ENCODE measurements around the gene ADARB1.

Gene ADARB1

DNA sequence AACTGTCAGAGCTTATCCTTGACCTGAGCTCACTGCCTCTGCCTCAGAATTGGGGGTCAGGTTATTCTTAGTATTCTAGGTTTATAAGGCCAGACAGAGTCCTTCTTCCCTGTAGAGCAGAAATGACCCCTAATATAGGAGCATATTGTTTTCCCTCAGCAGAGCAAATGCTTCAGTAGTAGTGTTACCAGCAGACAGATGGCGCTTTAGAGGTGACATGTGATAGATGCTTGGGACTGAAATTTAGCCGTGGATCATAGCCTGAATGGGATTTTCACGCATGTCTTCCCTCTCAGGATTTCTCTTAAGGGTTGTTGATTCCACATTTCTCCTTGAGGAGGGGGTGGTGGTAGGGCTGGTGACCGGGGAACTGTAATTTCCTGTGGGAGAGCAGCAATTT, 24.5 kb downstream of the ADARB1 start:
- no peak for DNase-seq

GRCh38 chr21:45099571-45099970, 25.2 kb downstream of the ADARB1 start:
- no peak for DNase-seq

DNA sequence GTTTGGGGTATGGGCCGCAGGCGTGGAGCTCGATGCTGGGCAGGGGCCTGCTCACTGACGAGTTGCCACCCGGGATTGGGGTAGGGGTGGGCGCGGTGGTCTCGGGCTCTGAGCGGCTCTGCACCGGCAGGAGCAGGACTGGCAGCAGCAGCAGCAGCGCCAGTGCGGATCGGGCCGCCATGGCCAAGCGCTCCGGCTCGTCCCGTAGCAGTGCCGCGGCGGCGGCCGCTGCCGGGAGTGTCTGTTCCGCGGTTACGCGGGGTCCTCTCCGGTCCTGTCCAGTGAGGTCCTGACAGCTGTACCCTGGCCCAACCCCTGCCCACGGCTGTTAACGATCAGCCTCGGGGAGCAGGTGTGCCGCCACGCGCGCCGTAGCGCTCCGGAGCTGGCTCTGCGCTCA, 26.5 kb downstream of the ADARB1 start:
- no peak for DNase-seq

DNA sequence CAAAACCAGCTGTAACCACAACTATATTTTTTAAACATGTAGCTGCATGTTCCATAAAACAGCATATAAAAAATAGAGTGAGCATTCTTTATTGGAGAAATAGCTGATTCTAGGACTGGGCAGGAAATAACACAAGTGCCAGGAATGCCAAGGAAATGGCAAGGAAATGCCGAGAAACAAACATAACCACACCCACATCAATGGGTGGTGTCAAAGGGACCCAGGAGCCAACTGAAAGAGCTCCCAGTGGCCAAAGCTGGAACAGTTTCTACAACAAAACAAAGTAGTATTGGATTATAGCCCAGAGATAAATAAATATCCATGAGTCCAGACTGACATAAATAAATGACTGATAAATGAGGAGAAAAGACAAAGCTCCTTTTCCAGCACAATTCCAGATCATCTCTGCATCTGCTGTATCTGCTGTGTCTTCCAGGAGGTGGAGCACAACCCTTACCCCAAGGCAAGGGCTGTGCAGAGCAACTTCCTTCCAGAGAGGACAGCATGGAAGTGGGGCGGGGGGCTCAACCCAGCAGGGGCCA, 28.1 kb downstream of the ADARB1 start:
- no peak for DNase-seq

DNA sequence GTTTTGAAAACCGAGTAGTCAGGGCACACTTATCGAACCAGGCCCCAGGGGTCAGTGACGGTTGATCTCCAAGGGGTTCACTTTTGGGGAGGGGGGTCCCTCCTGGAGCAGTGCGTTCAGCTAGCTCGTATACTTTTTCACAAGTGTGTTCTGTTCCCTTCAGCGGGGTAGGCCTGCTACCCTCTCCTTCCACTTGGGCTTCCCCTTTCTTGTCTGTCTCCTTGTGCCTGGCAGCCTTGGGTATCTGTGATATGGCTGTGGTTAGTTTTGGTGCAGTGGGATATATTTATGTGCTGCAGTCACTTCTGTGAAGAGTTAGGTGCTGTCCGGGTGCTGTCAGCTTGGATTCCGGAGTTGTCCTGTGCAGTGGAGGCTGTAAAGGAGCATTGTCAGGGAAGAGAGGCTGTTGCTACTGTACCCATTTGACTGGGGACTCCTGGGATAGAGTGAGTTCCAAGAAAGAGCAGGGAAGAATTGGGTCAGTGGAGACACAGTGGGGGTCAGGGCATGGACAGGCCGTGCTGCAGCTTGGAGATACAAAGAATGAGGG, 29.7 kb downstream of the ADARB1 start:
- DNase-seq = no peak

DNA sequence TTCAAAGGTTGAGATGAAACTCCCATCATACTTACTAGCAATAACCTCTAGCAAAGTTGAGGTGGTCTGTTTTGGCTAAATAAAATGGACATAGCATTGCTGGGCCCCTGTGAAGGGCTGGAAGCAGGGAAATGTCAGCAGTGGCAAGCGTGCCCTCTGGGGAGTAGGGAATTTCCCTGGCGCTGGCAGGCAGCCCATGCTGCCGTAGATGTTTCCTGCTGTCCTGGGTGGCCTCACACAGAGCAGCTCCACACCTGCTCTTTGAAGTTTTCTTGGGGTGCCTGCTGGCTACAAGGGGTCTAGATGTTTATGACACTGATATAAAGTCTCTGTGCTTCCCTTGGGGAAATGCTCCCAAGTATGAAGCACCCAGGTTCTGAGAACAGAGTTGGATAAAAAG, 30.2 kb downstream of the ADARB1 start:
- DNase-seq = no peak

DNA sequence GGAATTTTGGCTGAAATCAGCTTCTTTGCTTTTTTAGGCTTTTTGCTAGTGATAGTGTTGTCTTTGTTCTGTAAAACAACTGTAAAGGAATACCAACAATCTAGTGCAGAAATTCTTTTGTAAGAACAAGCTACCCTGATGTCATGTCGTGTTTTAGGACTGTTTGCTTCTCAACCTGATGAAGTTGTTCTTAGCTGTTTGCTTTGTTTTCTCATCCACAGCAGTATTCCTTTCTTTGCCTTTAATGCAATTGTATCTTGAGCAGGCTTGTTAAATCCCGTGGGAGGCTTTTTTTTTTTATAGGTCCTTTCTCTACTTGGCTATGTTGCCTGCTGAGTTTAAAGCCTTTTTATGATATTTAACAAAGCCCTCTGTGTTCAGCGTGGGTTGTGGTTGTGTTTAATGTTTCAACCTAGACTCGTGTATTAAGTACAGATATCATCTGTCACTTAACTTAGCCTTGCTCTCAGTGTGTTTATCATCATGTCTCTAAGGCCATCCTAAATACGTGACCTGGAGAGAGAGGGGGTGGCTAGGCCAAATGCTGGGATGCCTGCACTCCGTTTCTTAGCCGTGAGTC, 31.6 kb downstream of the ADARB1 start:
- DNase-seq = no peak

- no peak for DNase-seq
These were observed 33.8 kb downstream of the ADARB1 start for GRCh38 chr21:45108034-45108790.

DNA sequence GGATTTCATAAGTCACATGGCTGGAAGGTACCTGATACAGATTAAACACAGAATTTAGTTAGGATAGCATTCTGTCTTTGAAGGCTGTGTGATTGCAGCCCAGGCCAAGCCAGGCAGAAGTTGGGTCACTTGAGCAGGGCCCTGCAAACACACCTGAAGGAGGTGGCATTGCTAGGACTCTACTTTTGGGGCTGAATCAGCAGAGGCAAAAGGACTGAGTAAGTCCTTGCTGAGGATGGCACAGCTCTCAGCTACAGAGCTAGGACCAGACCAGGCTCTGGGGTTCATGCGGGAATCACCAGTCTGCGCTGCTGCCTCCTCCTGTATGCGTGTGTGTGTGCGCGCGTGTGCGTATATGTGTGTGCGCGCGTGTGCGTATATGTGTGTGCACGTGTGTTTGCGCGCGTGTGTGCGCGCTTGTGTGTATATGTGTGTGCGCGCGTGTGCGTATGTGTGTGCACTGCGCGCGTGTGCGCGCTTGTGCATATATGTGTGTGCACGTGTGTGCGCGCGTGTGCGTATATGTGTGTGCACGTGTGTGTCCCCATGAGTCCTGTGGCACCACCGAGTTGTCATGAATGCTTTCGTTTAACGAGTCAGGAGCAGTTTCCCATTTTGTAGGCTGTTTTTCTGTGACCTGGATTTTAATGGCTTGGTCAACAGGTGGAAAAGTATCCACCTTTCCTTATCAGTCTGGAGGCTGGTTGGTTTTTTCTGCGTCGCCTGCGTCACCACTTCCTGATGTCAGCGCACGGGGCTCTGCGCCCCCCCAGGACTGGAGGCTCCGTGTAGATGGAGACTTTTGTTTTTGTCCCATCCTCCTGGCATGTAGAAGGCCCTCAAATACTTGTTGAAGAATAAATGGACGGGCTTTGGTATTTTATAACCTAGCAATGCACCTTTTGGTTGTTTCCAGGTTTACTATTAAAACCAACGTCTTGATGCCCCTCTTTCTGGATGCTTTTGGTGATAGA, 34.7 kb downstream of the ADARB1 start:
- no peak for DNase-seq

DNA sequence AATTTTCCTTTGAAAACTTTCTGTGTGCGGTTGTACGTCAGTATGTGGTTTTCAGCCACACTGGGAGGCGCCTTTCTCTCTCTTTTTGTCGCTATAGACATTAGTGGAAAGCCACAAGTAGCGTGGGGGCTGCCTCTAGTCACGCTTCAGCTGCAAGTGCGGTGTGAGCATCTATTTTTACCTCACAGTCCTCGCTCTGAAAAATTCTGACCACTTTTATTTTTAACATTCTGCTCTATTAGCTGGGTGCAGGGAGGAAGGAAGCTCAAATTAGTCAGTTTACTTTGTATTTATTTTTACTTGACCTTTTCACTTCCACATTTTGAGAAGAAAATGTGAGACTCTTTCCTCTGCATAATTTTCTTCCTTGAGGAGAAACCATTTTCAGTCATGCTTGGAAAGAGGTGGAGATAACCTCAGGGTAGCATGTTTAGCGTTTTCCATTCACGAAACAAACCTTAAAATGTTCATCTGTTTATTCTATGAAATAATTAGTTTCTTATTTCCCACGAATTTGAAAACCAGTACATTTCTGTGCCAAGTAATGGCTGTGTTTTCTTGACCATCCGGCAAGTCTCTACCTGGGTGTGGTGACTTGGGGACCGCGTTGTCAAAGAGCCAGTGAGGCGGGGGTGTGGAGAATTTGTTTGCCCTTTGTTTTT, 35.6 kb downstream of the ADARB1 start:
- no peak for DNase-seq

GRCh38 chr21:45110873-45111624, 36.7 kb downstream of the ADARB1 start:
- no peak for DNase-seq

DNA sequence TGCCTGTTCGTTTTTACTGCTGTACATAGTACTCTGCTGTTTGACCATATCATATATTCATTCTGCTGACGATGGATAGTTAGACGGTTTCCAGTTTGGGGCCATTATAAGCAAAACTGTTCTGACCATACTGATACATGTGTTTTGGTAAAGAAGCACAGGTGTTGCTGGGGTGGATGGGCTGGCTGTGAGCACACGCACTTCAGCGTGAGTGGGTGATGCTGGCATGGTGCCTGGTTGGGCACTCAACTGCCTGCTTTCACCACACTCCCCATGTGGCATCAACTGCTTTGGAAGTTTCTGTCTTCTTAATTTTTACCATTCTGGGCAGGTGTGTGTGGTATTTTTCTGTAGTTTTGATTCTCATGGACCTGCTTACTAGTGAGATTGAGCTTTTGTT, 37.3 kb downstream of the ADARB1 start:
- DNase-seq = no peak

- DNase-seq = no peak
These were observed 38.0 kb downstream of the ADARB1 start for GRCh38 chr21:45112371-45112770.

GRCh38 chr21:45113543-45113942, 39.2 kb downstream of the ADARB1 start:
- no peak for DNase-seq

DNA sequence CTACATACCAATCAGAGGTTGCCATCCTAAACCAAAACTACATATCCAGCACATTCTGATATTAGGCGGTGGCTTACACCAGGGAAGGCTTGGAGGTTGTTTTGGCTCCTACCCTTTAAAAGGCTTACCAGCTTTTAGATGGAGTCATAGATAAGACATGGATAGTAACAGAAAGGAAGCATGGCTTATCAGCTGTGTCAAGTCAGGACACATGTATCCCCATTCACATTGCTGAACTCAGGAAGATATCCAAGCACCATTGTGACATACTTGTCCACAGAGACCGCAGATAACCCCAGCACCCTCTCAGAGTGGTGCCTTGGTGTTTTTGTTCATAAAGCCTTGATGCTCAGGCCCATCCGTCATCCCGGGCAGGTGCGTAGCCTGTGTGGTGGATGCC, 39.7 kb downstream of the ADARB1 start:
- no peak for DNase-seq

GRCh38 chr21:45114475-45114874, 40.1 kb downstream of the ADARB1 start:
- no peak for DNase-seq

DNA sequence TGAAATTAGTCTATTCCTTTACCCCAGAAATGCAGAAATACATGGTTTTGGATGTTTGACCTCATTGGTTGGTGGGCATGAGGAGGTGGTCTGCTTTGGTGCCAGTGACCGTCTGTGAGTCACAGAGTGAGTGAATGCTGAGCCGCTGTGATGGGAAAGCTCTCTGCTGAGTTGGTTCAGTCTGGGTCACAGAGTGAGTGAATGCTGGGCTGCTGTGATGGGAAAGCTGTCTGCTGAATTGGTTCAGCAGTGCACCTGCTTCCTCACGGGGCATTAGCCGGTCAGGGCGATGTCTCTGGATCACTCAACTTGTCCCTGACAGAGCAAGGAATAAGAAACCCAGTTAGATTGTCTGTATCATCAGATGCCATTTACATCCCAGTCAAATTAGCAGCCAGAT, 40.8 kb downstream of the ADARB1 start:
- no peak for DNase-seq

- no peak for DNase-seq
These were observed 41.7 kb downstream of the ADARB1 start for GRCh38 chr21:45116066-45116465.

- no peak for DNase-seq
These were observed 42.9 kb downstream of the ADARB1 start for GRCh38 chr21:45117314-45117713.

- DNase-seq = no peak
These were observed 43.7 kb downstream of the ADARB1 start for GRCh38 chr21:45118099-45118498.

GRCh38 chr21:45119812-45120211, 45.4 kb downstream of the ADARB1 start:
- DNase-seq = no peak

DNA sequence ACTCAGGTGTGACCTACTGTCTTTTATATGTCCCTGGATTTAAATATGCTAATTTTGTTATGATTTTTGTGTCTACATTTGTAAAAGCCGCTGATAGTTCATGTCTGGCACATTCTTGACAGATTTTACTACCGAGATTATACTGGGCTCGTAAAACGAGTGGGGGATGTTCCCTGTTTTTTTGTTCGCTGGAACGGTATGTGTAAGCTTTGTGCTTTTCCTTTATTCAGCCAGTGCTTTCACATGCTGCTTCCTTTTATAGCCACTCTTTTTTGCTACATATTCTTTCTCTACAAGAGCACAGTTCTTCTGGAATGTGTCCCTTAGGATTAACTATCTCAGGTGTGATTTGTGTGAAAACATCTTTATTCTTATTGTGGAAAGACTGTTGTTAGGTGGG, 46.6 kb downstream of the ADARB1 start:
- DNase-seq = no peak
